Stimulated activated CD8-positive, alpha-beta memory T cell treated with anti-CD3 and anti-CD28 coated beads, Interleukin-7, amount 100 ng/mL, for 48 hours (primary cell): ENCODE results near the gene PPT2.
"Not testable (repeated sequence)": the region's sequence is repeated elsewhere in the genome, so short reads cannot be mapped to it uniquely, and the experiment has no call there.

Experiments
- DNase-seq, 2 donors: peaks; one replicate each; pipeline ENCODE4 v3.0.0-alpha.2; 2020; ENCODE audit warnings: low read depth in 1 of 2; ENCODE audit errors: extremely low read depth in 1 of 2

The PPT2 gene

GRCh38 chr6:32203426-32204267 is 49.7 kb downstream of the PPT2 start:
- DNase-seq, result no peak

DNA sequence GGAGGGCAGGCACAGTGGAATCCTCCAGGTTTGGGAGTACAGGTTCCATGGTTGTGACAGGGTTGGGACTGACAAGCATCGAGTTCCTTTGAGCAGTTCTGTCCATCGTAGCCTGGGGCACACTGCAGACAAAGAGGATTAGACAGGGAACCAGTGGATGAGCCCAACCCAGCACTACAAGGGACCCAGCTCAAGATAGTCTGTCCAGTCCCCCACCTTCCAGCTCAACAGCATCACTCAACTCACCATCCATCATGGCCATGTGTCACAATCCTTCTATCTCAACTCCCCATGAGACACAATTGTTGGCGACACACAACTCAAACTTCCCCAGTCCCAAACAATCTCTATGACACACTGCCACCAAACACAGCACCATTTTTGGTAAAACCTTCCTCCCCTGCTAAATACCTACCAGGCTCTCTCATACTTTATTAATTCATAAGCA is 50.4 kb downstream of the PPT2 start:
- DNase-seq, result no peak

GRCh38 chr6:32208996-32209395 is 55.1 kb downstream of the PPT2 start:
- no peak for DNase-seq

DNA sequence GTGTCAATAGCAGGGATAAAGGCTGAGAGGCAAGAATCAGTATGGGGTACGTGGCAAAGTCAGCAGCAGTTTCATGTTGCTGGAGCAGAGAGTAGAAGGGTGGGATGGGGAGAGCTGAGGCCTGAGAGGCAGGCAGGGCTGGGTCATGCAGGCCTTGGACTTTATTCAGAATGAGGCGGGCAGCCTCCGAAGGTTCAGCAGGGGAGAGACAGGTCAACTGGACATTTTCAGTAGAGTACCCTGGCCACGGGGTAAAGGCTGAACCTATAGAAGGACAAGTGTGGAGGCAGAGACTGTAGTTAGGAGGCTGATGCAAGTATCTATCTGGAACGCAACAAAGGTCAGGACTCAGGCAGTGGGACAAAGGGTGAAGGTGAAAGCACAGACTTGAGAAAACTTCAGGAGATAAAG is 56.3 kb downstream of the PPT2 start:
- DNase-seq, result no peak

GRCh38 chr6:32211432-32211831 is 57.5 kb downstream of the PPT2 start:
- not testable (repeated sequence) for DNase-seq

DNA sequence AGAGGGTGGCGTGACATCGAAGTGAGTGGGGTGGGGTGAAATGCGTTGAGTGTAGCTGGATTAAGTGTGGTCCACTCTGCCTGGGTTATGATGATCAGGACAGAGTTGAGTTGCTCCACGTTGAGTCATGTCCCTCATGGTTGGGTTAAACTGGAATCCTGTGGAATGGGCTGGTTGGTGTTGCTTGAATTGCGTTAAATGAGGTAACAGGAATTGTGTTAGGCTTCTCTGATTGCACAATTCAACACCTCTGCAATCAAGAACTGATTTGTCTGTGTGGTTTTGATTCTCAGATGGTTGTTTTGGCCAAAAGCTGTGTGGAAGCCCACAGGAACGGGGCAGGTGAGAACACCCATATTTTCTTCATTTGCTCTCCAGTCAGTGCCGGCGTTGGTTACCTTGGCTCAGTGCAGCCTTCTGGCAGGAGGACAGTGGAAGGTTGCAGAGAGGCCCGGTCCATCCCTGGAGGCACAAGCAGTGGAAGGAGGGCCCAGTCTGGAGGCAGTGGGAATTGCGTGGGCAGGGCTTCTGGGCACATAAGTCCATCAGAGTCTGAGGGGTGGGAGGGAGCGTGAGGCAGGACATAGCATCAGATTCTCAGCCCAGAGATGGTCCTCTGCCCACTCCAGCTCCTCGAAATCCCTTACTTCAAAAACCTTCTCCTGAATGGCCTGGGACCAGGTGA is 58.3 kb downstream of the PPT2 start:
- DNase-seq, result no peak
